Fibroblast of lung (primary cell): ENCODE results near the gene CTSZ.

Experiments used
- CTCF ChIP-seq, 2 donors: IDR thresholded peaks in 1 of 2; conservative IDR thresholded peaks in 1 of 2; 1 replicate in 1 of 2; 2 replicates in 1 of 2; pipeline ENCODE4 v1.5.1; 2011 to 2012; ENCODE audit warnings: low read length in 2 of 2, control low read depth in 1 of 2, inconsistent platforms in 1 of 2, low read depth in 1 of 2, mild to moderate bottlenecking in 1 of 2
- EZH2 ChIP-seq: IDR thresholded peaks from 2 replicates; pipeline ENCODE4 v1.5.1; 2012; ENCODE audit warnings: low read length, control low read depth, mild to moderate bottlenecking; ENCODE audit errors: missing control alignments

- no peak for TF ChIP-seq CTCF (conservative IDR thresholded peaks at IDR 0.05 in 1 of 2, IDR thresholded peaks at IDR 0.05 in 1 of 2; ENCODE audit: low read depth in 1 of 2, low read length in 2 of 2)
- no peak for TF ChIP-seq EZH2
Observed at GRCh38 chr20:59042151-59042795, 35.2 kb upstream of the CTSZ start, which contains the start of gene PRELID3B.
